GM12878 (cell line): ENCODE results near the gene MRRF. TPM values are rescaled to one million over a fixed set of nuclear protein-coding genes. Genes with fewer than 3 reads are reported as not detected.

ENCODE experiments used
- ATAC-seq: fragments of 200-7000 bp; cut with Tn5 transposase; 3 replicates; pipeline ENCODE4 v1.9.1; 2020; ENCODE audit warnings: mild to moderate bottlenecking, moderate library complexity
- BruUV-seq: library from RNA; stranded (reverse); fragments of 400-500 nt; replicated peaks from 2 replicates; lab custom pipeline; 2021; lab: Mats Ljungman, UMichigan
- CTCF ChIA-PET: fragments of 300-600 bp; sonication (Branson Sonifier 250); formaldehyde crosslinking; extraction: SDS; loops from one replicate; lab custom pipeline; 2021; ENCODE audit warnings: inconsistent platforms; lab: Yijun Ruan, JAX
- POLR2A ChIA-PET: fragments of 350-600 bp; formaldehyde crosslinking; extraction: SDS; loops from one replicate; lab custom pipeline; 2021; ENCODE audit warnings: inconsistent platforms; lab: Charles Lee
- RAD21 ChIA-PET: fragments of 300-600 bp; sonication (Branson Sonifier 250); formaldehyde crosslinking; loops from one replicate; lab custom pipeline; 2023; ENCODE audit warnings: antibody characterized with exemption; ENCODE audit not compliant: unreplicated experiment; lab: Charles Lee
- SMC1A ChIA-PET: fragments of 300-600 bp; sonication (Branson Sonifier 250); formaldehyde crosslinking; loops from one replicate; lab custom pipeline; 2023; ENCODE audit not compliant: unreplicated experiment, uncharacterized antibody; lab: Charles Lee
- DNase-seq: peaks from one replicate; pipeline ENCODE4 v3.0.0-alpha.2; 2011; ENCODE audit warnings: low read depth, low spot score
- FAIRE-seq: peaks from 3 replicates; lab custom pipeline; 2011; peaks lifted over from hg19 to GRCh38; lab: Jason Lieb, UNC
- H2AFZ ChIP-seq: 2 replicates; pipeline ENCODE4 v1.6.0; 2011; ENCODE audit warnings: low read depth, low read length, control low read depth; ENCODE audit not compliant: control insufficient read depth
- H3K27ac ChIP-seq: 2 replicates; pipeline ENCODE4 v1.5.1; 2011; ENCODE audit warnings: control low read depth; ENCODE audit not compliant: control insufficient read depth, insufficient read depth
- H3K27me3 ChIP-seq, 2 experiments: replicated peaks in 1 of 2; 2 replicates each; pipeline versions ENCODE4 v1.6.0 to v1.6.1; 2011; ENCODE audit warnings: low read length in 1 of 2; ENCODE audit not compliant: control insufficient read depth in 2 of 2, insufficient read depth in 2 of 2
- H3K36me3 ChIP-seq, 2 experiments: 2 replicates each; pipeline ENCODE4 v1.5.1; 2011; ENCODE audit warnings: low read length in 1 of 2; ENCODE audit not compliant: control insufficient read depth in 2 of 2, insufficient read depth in 2 of 2
- H3K4me1 ChIP-seq: 2 replicates; pipeline ENCODE4 v1.6.1; 2011; ENCODE audit warnings: mild to moderate bottlenecking, low read length, moderate library complexity, mixed read lengths; ENCODE audit not compliant: control insufficient read depth, insufficient read depth
- H3K4me2 ChIP-seq: 2 replicates; pipeline ENCODE4 v1.6.0; 2011; ENCODE audit warnings: control low read depth; ENCODE audit not compliant: control insufficient read depth, insufficient read depth
- H3K4me3 ChIP-seq: fragments of 200-600 bp; sonication (generic); 2 replicates; pipeline ENCODE4 v1.5.1; 2016
- H3K79me2 ChIP-seq: 2 replicates; pipeline ENCODE4 v1.6.0; 2011; ENCODE audit warnings: low read length; ENCODE audit not compliant: control insufficient read depth, insufficient read depth
- H3K9ac ChIP-seq: 2 replicates; pipeline ENCODE4 v1.8.0; 2011; ENCODE audit warnings: low read length, control low read depth, mixed read lengths; ENCODE audit not compliant: control insufficient read depth, insufficient read depth
- H3K9me3 ChIP-seq: replicated peaks from 3 replicates; pipeline ENCODE4 v1.5.1; 2011; ENCODE audit warnings: mild to moderate bottlenecking, low read length; ENCODE audit not compliant: control insufficient read depth, insufficient read depth
- H4K20me1 ChIP-seq: 2 replicates; pipeline ENCODE4 v1.6.0; 2011; ENCODE audit not compliant: control insufficient read depth, insufficient read depth
- CHD4 ChIP-seq: fragments of 200-600 bp; sonication (generic); IDR thresholded peaks from 2 replicates; pipeline ENCODE4 v1.6.1; 2016; ENCODE audit warnings: mild to moderate bottlenecking
- CREB1 ChIP-seq: IDR thresholded peaks from 2 replicates; pipeline ENCODE4 v1.6.1; 2012; ENCODE audit warnings: low read depth, mild to moderate bottlenecking, inconsistent platforms
- RAD21 ChIP-seq: IDR thresholded peaks from 2 replicates; pipeline ENCODE4 v1.6.1; 2011; ENCODE audit warnings: mild to moderate bottlenecking, low read depth, low read length, moderate library complexity; ENCODE audit not compliant: insufficient read depth
- RELA ChIP-seq: fragments of 450-650 bp; IDR thresholded peaks from 2 replicates; pipeline ENCODE4 v1.8.0; 2014; ENCODE audit warnings: borderline replicate concordance; ENCODE audit not compliant: partially characterized antibody
- SP1 ChIP-seq: IDR thresholded peaks from one replicate; pipeline ENCODE4 v1.6.1; 2011; ENCODE audit warnings: low read depth, low read length
- TAF1 ChIP-seq: IDR thresholded peaks from 2 replicates; pipeline ENCODE4 v1.6.1; 2011; ENCODE audit warnings: mild to moderate bottlenecking, low read depth, low read length, borderline replicate concordance
- WGBS: methylation state at CpG from one replicate; pipeline ENCODE4 v1.1.6; 2016; ENCODE audit warnings: low lambda C conversion rate; ENCODE audit not compliant: insufficient replicate concordance, insufficient coverage; ENCODE audit errors: missing lambda C conversion rate; 5-methylcytosine and 5-hydroxymethylcytosine counted together
- in situ Hi-C: fragments of 300-500 bp; cut with MboI; formaldehyde crosslinking; loops from 9 replicates; pipeline ENCODE4 v1.14.3; 2018; ENCODE audit warnings: mixed read lengths
- intact Hi-C: fragments of 100-400 bp; cut with micrococcal nuclease; formaldehyde crosslinking; loops from one replicate; pipeline ENCODE4 v1.14.2; 2022; ENCODE audit not compliant: unreplicated experiment
- polyA plus RNA-seq, 11 experiments: library from polyadenylated mRNA; depleted of rRNA in 4 of 11; unstranded in 6 of 11; stranded (reverse) in 5 of 11; fragments of >200 nt; fragmentation: Nextera tagmentation in 4 of 11; fragmentation: Illumina TruSeq in 1 of 11; extraction: Ambion mirVana in 4 of 11; extraction: Trizol in 1 of 11; gene quantifications; 1 replicate in 1 of 11; 2 replicates in 10 of 11; pipeline versions ENCODE4 v1.2.1 to v1.2.3, GENCODE V29; 2011 to 2016; ENCODE audit warnings: inconsistent platforms in 2 of 11, missing spikeins in 2 of 11, low read depth in 1 of 11
- total RNA-seq, 4 experiments: library from RNA; depleted of rRNA in 3 of 4; stranded (reverse); fragments of >200 nt in 3 of 4; fragmentation: Illumina TruSeq in 1 of 4; extraction: Trizol in 1 of 4; gene quantifications; 2 replicates each; pipeline versions ENCODE4 v1.2.1 to v1.2.3, GENCODE V29; 2013 to 2021
- TF ChIP-seq, protein P1 (sequence below), 3 experiments: IDR thresholded peaks in 2 of 3; conservative IDR thresholded peaks in 1 of 3; 2 replicates each; pipeline ENCODE4 v1.5.1; 2011; ENCODE audit warnings: low read depth in 3 of 3, low read length in 3 of 3, mild to moderate bottlenecking in 3 of 3, control low read depth in 2 of 3, moderate library complexity in 2 of 3, inconsistent platforms in 1 of 3, mixed read lengths in 1 of 3; ENCODE audit not compliant: control insufficient read depth in 2 of 3, insufficient read depth in 1 of 3; ENCODE audit errors: extremely low read depth in 1 of 3
- TF ChIP-seq, protein P2 (sequence below): fragments of 450-650 bp; IDR thresholded peaks from 2 replicates; pipeline ENCODE4 v1.6.1; 2017; ENCODE audit warnings: low read depth, mild to moderate bottlenecking, moderate library complexity

The MRRF gene
- total and polyA plus RNA-seq, 10 of the 15 experiments (the other 5 are each of a cell fraction or from before 2014, with no cell fraction given): 64.8 to 112 (median 76.4) TPM

DNA sequence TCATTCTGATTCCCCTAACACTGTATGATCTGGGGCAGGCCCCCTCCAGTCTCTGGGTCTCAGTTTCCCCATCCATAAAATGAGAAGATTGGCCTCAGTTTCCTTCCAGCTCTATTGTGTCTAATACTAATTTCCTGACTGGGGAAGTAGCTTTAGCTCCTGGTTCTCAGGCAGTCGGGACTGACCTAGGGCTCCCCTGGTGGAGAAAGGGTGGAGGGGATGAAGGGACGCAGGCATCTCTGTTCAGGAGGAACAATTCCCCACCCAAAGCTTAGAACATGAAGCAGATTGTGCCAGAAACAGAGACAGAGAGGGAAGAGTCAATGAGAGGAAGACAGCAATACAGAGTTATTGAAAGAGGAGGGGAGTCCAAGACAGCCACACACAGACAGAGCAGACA lies 91.9 kb downstream of the MRRF start:
- SMC1A ChIA-PET: no interaction called here
- WGBS: 0% methylated on average over 2 of the region's 2 CpGs
- H3K4me2 ChIP-seq: no peak overlapping the region
- BruUV-seq: no TSS peak
- H3K27me3 ChIP-seq: no peaks in the 10 kb centered on the region; a peak in 1 of 4 replicates
- POLR2A ChIA-PET: no interaction called here
- no peaks in the 10 kb centered on the region for H3K36me3 ChIP-seq
- in situ Hi-C loops: no loop called here
- ATAC-seq: no peak
- H3K27ac ChIP-seq: no peak overlapping the region
- CTCF ChIA-PET: interaction anchor here (1.1 to 1.5 kb wide), 2 partner anchors 232 to 258 kb away, joined by 4 to 5 read pairs; no protein-coding TSS in a partner anchor
- no peak overlapping the region for H3K9ac ChIP-seq
- no peak overlapping the region for H2AFZ ChIP-seq
- H3K9me3 ChIP-seq: no peaks in the 10 kb centered on the region
- H3K4me3 ChIP-seq: no peak overlapping the region
- intact Hi-C loops: no loop called here
- no peaks in the 10 kb centered on the region for H4K20me1 ChIP-seq
- no peaks in the 10 kb centered on the region for H3K79me2 ChIP-seq
- DNase-seq: no peak
- no peak for TF ChIP-seq SP1
- TF ChIP-seq RAD21: no peak
- no peak for TF ChIP-seq TAF1
- TF ChIP-seq, protein P1, sequence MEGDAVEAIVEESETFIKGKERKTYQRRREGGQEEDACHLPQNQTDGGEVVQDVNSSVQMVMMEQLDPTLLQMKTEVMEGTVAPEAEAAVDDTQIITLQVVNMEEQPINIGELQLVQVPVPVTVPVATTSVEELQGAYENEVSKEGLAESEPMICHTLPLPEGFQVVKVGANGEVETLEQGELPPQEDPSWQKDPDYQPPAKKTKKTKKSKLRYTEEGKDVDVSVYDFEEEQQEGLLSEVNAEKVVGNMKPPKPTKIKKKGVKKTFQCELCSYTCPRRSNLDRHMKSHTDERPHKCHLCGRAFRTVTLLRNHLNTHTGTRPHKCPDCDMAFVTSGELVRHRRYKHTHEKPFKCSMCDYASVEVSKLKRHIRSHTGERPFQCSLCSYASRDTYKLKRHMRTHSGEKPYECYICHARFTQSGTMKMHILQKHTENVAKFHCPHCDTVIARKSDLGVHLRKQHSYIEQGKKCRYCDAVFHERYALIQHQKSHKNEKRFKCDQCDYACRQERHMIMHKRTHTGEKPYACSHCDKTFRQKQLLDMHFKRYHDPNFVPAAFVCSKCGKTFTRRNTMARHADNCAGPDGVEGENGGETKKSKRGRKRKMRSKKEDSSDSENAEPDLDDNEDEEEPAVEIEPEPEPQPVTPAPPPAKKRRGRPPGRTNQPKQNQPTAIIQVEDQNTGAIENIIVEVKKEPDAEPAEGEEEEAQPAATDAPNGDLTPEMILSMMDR (IDR thresholded peaks at IDR 0.05 in 2 of 3, conservative IDR thresholded peaks at IDR 0.05 in 1 of 3; ENCODE audit: control insufficient read depth in 2 of 3, extremely low read depth in 1 of 3, insufficient read depth in 1 of 3, low read depth in 3 of 3, low read length in 3 of 3): peak in 2 of 3 experiments; percentile 13 to 27; a peak in 2 of 6 replicates
- no peak for TF ChIP-seq CREB1
- no peak for TF ChIP-seq CHD4
- TF ChIP-seq, protein P2, sequence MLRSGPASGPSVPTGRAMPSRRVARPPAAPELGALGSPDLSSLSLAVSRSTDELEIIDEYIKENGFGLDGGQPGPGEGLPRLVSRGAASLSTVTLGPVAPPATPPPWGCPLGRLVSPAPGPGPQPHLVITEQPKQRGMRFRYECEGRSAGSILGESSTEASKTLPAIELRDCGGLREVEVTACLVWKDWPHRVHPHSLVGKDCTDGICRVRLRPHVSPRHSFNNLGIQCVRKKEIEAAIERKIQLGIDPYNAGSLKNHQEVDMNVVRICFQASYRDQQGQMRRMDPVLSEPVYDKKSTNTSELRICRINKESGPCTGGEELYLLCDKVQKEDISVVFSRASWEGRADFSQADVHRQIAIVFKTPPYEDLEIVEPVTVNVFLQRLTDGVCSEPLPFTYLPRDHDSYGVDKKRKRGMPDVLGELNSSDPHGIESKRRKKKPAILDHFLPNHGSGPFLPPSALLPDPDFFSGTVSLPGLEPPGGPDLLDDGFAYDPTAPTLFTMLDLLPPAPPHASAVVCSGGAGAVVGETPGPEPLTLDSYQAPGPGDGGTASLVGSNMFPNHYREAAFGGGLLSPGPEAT: no peak
- no peak for TF ChIP-seq RELA
- TF ChIP-seq, all 136 proteins: peak for 1
- no peak for FAIRE-seq
- RAD21 ChIA-PET: no interaction called here
- no peaks in the 10 kb centered on the region for H3K4me1 ChIP-seq
